IMR-90 (cell line): ENCODE data around the gene FMO5. TPM values are rescaled to one million over a fixed set of nuclear protein-coding genes. Genes with fewer than 3 reads are reported as not detected.

Experiments used
- ATAC-seq: fragments of 200-7000 bp; cut with Tn5 transposase; 2 replicates; pipeline ENCODE4 v1.9.1; 2020; ENCODE audit warnings: low read depth, mild to moderate bottlenecking, moderate library complexity
- BruUV-seq: library from RNA; stranded (reverse); fragments of 400-500 nt; replicated peaks from 2 replicates; lab custom pipeline; 2021; lab: Mats Ljungman, UMichigan
- CTCF ChIA-PET: fragments of 300-600 bp; formaldehyde crosslinking; extraction: SDS; loops from one replicate; lab custom pipeline; 2021; ENCODE audit warnings: antibody characterized with exemption; lab: Yijun Ruan, JAX
- POLR2A ChIA-PET: fragments of 300-600 bp; sonication (Branson Sonifier 250); formaldehyde crosslinking; loops from one replicate; lab custom pipeline; 2022; ENCODE audit warnings: antibody characterized with exemption; ENCODE audit not compliant: unreplicated experiment; lab: Charles Lee
- DNase-seq: peaks from one replicate; pipeline ENCODE4 v3.0.0; 2013
- H2AFZ ChIP-seq: replicated peaks from 2 replicates; pipeline ENCODE3; 2013; ENCODE audit warnings: low read length, mild to moderate bottlenecking; ENCODE audit not compliant: poor library complexity
- H2AK5ac ChIP-seq: 2 replicates; pipeline ENCODE4 v1.6.1; 2013; ENCODE audit warnings: low read depth, low read length, inconsistent platforms
- H2AK9ac ChIP-seq: replicated peaks from 2 replicates; pipeline ENCODE3; 2013; ENCODE audit warnings: mild to moderate bottlenecking, low read depth, low read length, moderate library complexity; ENCODE audit not compliant: poor library complexity
- H2BK120ac ChIP-seq: 2 replicates; pipeline ENCODE4 v1.6.1; 2013; ENCODE audit warnings: low read depth, low read length, inconsistent platforms
- H2BK15ac ChIP-seq: 3 replicates; pipeline ENCODE4 v1.6.1; 2013; ENCODE audit warnings: low read depth, low read length, inconsistent platforms
- H2BK20ac ChIP-seq: 2 replicates; pipeline ENCODE4 v1.6.1; 2013; ENCODE audit warnings: low read depth, mild to moderate bottlenecking, inconsistent platforms, low read length, moderate library complexity
- H2BK5ac ChIP-seq: 2 replicates; pipeline ENCODE4 v1.6.1; 2013; ENCODE audit warnings: mild to moderate bottlenecking, low read depth, low read length, inconsistent platforms; ENCODE audit not compliant: poor library complexity, severe bottlenecking
- H3K14ac ChIP-seq: replicated peaks from 2 replicates; pipeline ENCODE4 v1.6.1; 2013; ENCODE audit warnings: low read depth, low read length, inconsistent platforms
- H3K18ac ChIP-seq: 2 replicates; pipeline ENCODE4 v1.6.1; 2013; ENCODE audit warnings: low read depth, low read length, control low read depth
- H3K23ac ChIP-seq: 2 replicates; pipeline ENCODE4 v1.6.1; 2013; ENCODE audit warnings: low read depth, low read length, inconsistent platforms
- H3K27ac ChIP-seq: 2 replicates; pipeline ENCODE4 v1.5.1; 2013; ENCODE audit warnings: mild to moderate bottlenecking, control low read depth, low read length; ENCODE audit not compliant: insufficient read depth
- H3K27me3 ChIP-seq: 2 replicates; pipeline ENCODE4 v1.6.1; 2013; ENCODE audit warnings: low read length; ENCODE audit not compliant: control insufficient read depth, insufficient read depth
- H3K36me3 ChIP-seq: 2 replicates; pipeline ENCODE4 v1.6.1; 2013; ENCODE audit warnings: low read length, mixed read lengths; ENCODE audit not compliant: control insufficient read depth, insufficient read depth
- H3K4ac ChIP-seq: 2 replicates; pipeline ENCODE4 v1.6.1; 2013; ENCODE audit warnings: low read depth, low read length, inconsistent platforms
- H3K4me1 ChIP-seq: 2 replicates; pipeline ENCODE4 v1.6.1; 2013; ENCODE audit warnings: low read length, mixed read lengths; ENCODE audit not compliant: control insufficient read depth, insufficient read depth
- H3K4me2 ChIP-seq: 2 replicates; pipeline ENCODE4 v1.6.1; 2013; ENCODE audit warnings: low read depth, mild to moderate bottlenecking, control low read depth, low read length, moderate library complexity
- H3K4me3 ChIP-seq: 2 replicates; pipeline ENCODE4 v1.5.1; 2013; ENCODE audit warnings: low read depth, mild to moderate bottlenecking, control low read depth, low read length, moderate library complexity; ENCODE audit not compliant: insufficient read depth
- H3K56ac ChIP-seq: 2 replicates; pipeline ENCODE4 v1.6.1; 2013; ENCODE audit warnings: low read length, inconsistent platforms; ENCODE audit not compliant: insufficient read depth; ENCODE audit errors: extremely low read depth
- H3K79me1 ChIP-seq, 2 experiments: 2 replicates each; pipeline ENCODE4 v1.6.1; 2013; ENCODE audit warnings: low read length in 2 of 2, inconsistent platforms in 1 of 2, low read depth in 1 of 2
- H3K9ac ChIP-seq: 2 replicates; pipeline ENCODE4 v1.6.1; 2013; ENCODE audit warnings: low read depth, low read length, control low read depth
- H3K9me1 ChIP-seq: 2 replicates; pipeline ENCODE4 v1.6.1; 2013; ENCODE audit warnings: low read length, inconsistent platforms; ENCODE audit not compliant: insufficient read depth
- H3K9me3 ChIP-seq: 2 replicates; pipeline ENCODE4 v1.6.1; 2013; ENCODE audit warnings: low read length; ENCODE audit not compliant: control insufficient read depth, insufficient read depth
- H4K20me1 ChIP-seq: 2 replicates; pipeline ENCODE4 v1.6.1; 2013; ENCODE audit warnings: low read length, inconsistent platforms; ENCODE audit not compliant: insufficient read depth
- H4K5ac ChIP-seq: 2 replicates; pipeline ENCODE4 v1.6.1; 2013; ENCODE audit warnings: mild to moderate bottlenecking, low read depth, low read length, control low read depth
- H4K8ac ChIP-seq, 2 experiments: 2 replicates each; pipeline ENCODE4 v1.6.1; 2013; ENCODE audit warnings: low read depth in 2 of 2, low read length in 2 of 2, control low read depth in 1 of 2, inconsistent platforms in 1 of 2
- H4K91ac ChIP-seq: 2 replicates; pipeline ENCODE4 v1.6.1; 2013; ENCODE audit warnings: low read depth, low read length, inconsistent platforms; ENCODE audit not compliant: insufficient read depth
- BHLHE40 ChIP-seq: fragments of 150-350 bp; IDR thresholded peaks from 2 replicates; pipeline ENCODE4 v1.6.1; 2016; ENCODE audit warnings: mild to moderate bottlenecking, low read depth, low read length
- MAFK ChIP-seq: IDR thresholded peaks from 2 replicates; pipeline ENCODE4 v1.6.1; 2012; ENCODE audit warnings: low read depth, low read length, improper control_type of control experiment
- MAZ ChIP-seq: IDR thresholded peaks from 2 replicates; pipeline ENCODE4 v1.6.1; 2012; ENCODE audit warnings: low read depth, mild to moderate bottlenecking, low read length, improper control_type of control experiment, moderate library complexity, borderline replicate concordance
- MXI1 ChIP-seq: IDR thresholded peaks from 2 replicates; pipeline ENCODE4 v1.6.1; 2012; ENCODE audit warnings: low read depth, mild to moderate bottlenecking, low read length, moderate library complexity, borderline replicate concordance
- RCOR1 ChIP-seq: IDR thresholded peaks from 2 replicates; pipeline ENCODE4 v1.6.1; 2012; ENCODE audit warnings: mild to moderate bottlenecking, low read length, improper control_type of control experiment; ENCODE audit not compliant: insufficient replicate concordance
- WGBS, 2 experiments: methylation state at CpG; one replicate each; pipeline versions ENCODE4 v1.1.5 to v1.1.7; 2013; ENCODE audit warnings: missing lambda C conversion rate in 2 of 2; ENCODE audit not compliant: insufficient read length in 1 of 2; ENCODE audit errors: extremely low coverage in 2 of 2; 5-methylcytosine and 5-hydroxymethylcytosine counted together
- dilution Hi-C: fragments of 300-500 bp; cut with HindIII; formaldehyde crosslinking; loops from one replicate; pipeline ENCODE4 v1.14.3; 2018; ENCODE audit warnings: low sequenced_read_pairs; ENCODE audit not compliant: unreplicated experiment
- in situ Hi-C: fragments of 300-500 bp; cut with MboI; formaldehyde crosslinking; loops from 3 replicates; pipeline ENCODE4 v1.14.3; 2019; ENCODE audit warnings: low sequenced_read_pairs, inconsistent platforms, mixed read lengths
- intact Hi-C: fragments of 100-400 bp; cut with micrococcal nuclease; formaldehyde crosslinking; loops from 2 replicates; pipeline ENCODE4 v1.10.0; 2022
- polyA plus RNA-seq, 3 experiments: library from polyadenylated mRNA; depleted of rRNA; stranded (reverse); fragments of >200 nt; gene quantifications; 2 replicates each; pipeline ENCODE4 v1.2.3, GENCODE V29; 2012; ENCODE audit warnings: low replicate concordance in 1 of 3
- total RNA-seq: library from RNA; depleted of rRNA; stranded (reverse); fragments of >200 nt; gene quantifications from 2 replicates; pipeline ENCODE4 v1.2.3, GENCODE V29; 2012

The FMO5 gene
- total and polyA plus RNA-seq, 2 of the 4 experiments (the other 2 are of a cell fraction), result 0.36 to 0.51 TPM

- BruUV-seq, result no TSS peak
- Histone ChIP-seq H4K20me1 (no peaks in the 10 kb centered on the region), H3K4ac (no peak overlapping the region), H4K8ac (no peak overlapping the region), H2AFZ (no peak overlapping the region), H3K23ac (no peak overlapping the region), H3K18ac (no peak overlapping the region), H3K4me1 (no peaks in the 10 kb centered on the region), H3K9me3 (no peaks in the 10 kb centered on the region), H3K27ac (no peak overlapping the region), H3K79me1 (no peaks in the 10 kb centered on the region), H2AK9ac (no peak overlapping the region), H2BK20ac (no peak overlapping the region), H3K4me3 (no peak overlapping the region), H2BK120ac (no peak overlapping the region), H3K27me3 (no peaks in the 10 kb centered on the region), H3K56ac (no peak overlapping the region), H4K5ac (no peak overlapping the region), H2BK5ac (no peak overlapping the region), H4K91ac (no peak overlapping the region), H2AK5ac (no peak overlapping the region), H3K4me2 (no peak overlapping the region), H3K14ac (no peak overlapping the region), H2BK15ac (no peak overlapping the region), H3K36me3 (no peaks in the 10 kb centered on the region), H3K9ac (no peak overlapping the region), H3K9me1 (no peaks in the 10 kb centered on the region; the same call in 1 of the 2 replicates)
- TF ChIP-seq MXI1, result no peak
- no peak for TF ChIP-seq BHLHE40
- TF ChIP-seq RCOR1, result no peak
- TF ChIP-seq MAZ, result no peak
- TF ChIP-seq MAFK, result no peak
- 100% methylated on average over 1 of the region's 7 CpGs; no CpG with 5 or more reads in 1 of the 2 experiments for WGBS, 2 experiments
- no peak for ATAC-seq
- ChIA-PET CTCF (interaction anchor here (0.6 kb wide), 1 partner anchor 52 kb away, joined by 3 read pairs; no protein-coding TSS in a partner anchor), POLR2A (no interaction called here)
- dilution Hi-C loops (no loop called here), intact Hi-C loops (no loop called here), in situ Hi-C loops (no loop called here)
- DNase-seq, result no peak
Observed at GRCh38 chr1:147208619-147209018, 16.5 kb downstream of the FMO5 start.
